ENCODE results near the gene POLQ.

Gene POLQ

GRCh38 chr3:121542924-121543323 lies 2.9 kb downstream of the POLQ start:
- no peak for TF ChIP-seq CTCF (IDR thresholded peaks at IDR 0.05; ENCODE audit: low read depth, low read length)
- no peak for DNase-seq (ENCODE audit: low read depth in 2 of 2)
- no peak overlapping the region for H3K4me3 ChIP-seq (replicated peaks in 1 of 2; ENCODE audit: low read depth in 2 of 2, low read length in 2 of 2)

DNA sequence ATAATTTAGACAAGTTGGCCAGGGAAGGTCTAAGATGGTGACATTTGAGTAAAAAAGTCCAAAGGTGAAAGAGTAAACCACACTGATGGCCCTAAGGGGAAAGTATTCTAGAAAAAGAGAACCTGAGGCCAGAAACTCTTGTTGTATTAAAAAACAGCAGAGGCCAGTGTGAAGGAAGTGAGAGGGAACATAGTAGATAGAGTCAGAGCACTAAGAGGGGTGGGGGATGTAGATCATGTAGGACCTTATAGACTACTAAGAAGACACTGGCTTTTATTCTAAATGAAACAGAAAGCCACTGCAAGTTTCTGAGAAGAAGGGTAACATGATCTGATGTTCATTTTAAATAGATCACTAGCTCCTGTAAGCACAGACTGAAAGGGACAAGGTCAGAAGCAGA lies 14.5 kb downstream of the POLQ start:
- no peak overlapping the region for H3K4me3 ChIP-seq (replicated peaks in 1 of 2; ENCODE audit: low read depth in 2 of 2, low read length in 2 of 2)
- DNase-seq (ENCODE audit: low read depth in 2 of 2) = no peak
- no peak for TF ChIP-seq CTCF (IDR thresholded peaks at IDR 0.05; ENCODE audit: low read depth, low read length)

- DNase-seq (ENCODE audit: low read depth in 2 of 2) = peak; percentile 37 to 57
- TF ChIP-seq CTCF (IDR thresholded peaks at IDR 0.05; ENCODE audit: low read depth, low read length) = peak; percentile 54
- no peak overlapping the region for H3K4me3 ChIP-seq (replicated peaks in 1 of 2; ENCODE audit: low read depth in 2 of 2, low read length in 2 of 2)
Observed at GRCh38 chr3:121529308-121529707, 16.5 kb downstream of the POLQ start.

GRCh38 chr3:121520510-121520909 lies 25.3 kb downstream of the POLQ start:
- TF ChIP-seq CTCF (IDR thresholded peaks at IDR 0.05; ENCODE audit: low read depth, low read length) = no peak
- DNase-seq (ENCODE audit: low read depth in 2 of 2) = no peak

DNA sequence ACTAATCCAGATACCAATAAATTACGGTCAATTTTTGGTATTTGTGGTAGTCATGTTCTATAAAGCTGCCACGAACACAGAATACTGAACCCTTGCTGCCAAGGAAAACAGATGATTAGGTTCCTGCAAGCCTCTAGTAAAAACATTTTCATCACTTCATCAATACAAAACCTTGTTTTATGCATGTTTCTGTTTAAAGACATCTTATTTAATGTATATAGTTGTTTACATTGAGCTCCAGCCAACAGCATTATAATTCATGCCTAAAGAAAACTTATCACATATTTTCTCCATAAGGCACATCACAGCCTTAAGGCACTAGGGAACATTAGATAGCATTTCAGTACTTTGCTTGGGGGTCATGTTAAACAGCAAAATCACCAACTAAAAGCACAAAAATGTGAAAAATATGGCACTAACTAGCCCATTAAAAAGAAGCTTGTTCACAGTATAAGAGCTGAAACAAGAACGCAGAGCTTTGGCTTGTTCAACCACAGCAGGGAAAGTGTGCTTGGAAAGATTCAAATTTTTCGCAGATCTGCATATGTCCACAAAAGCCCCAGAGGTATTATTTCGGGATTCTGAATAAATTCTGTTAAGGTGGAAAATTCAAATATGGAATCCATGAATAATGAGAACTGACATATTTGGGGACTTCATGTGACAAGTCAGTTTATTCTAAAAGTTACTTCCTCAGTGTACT lies 27.7 kb downstream of the POLQ start:
- DNase-seq (ENCODE audit: low read depth in 2 of 2) = peak in 1 of 2 donors; percentile 43
- no peak for TF ChIP-seq CTCF (IDR thresholded peaks at IDR 0.05; ENCODE audit: low read depth, low read length)

More at GRCh38 chr3:121520510-121520909, 25.3 kb downstream of the POLQ start:
- H3K4me3 ChIP-seq (replicated peaks in 1 of 2; ENCODE audit: low read depth in 2 of 2, low read length in 2 of 2) = no peak overlapping the region

GRCh38 chr3:121515862-121516261 lies 29.9 kb downstream of the POLQ start:
- no peak for DNase-seq (ENCODE audit: low read depth in 2 of 2)
- TF ChIP-seq CTCF (IDR thresholded peaks at IDR 0.05; ENCODE audit: low read depth, low read length) = no peak
- H3K4me3 ChIP-seq (replicated peaks in 1 of 2; ENCODE audit: low read depth in 2 of 2, low read length in 2 of 2) = no peak overlapping the region

More for the DNA sequence above, 27.7 kb downstream of the POLQ start:
- H3K4me3 ChIP-seq (replicated peaks in 1 of 2; ENCODE audit: low read depth in 2 of 2, low read length in 2 of 2) = no peak overlapping the region

DNA sequence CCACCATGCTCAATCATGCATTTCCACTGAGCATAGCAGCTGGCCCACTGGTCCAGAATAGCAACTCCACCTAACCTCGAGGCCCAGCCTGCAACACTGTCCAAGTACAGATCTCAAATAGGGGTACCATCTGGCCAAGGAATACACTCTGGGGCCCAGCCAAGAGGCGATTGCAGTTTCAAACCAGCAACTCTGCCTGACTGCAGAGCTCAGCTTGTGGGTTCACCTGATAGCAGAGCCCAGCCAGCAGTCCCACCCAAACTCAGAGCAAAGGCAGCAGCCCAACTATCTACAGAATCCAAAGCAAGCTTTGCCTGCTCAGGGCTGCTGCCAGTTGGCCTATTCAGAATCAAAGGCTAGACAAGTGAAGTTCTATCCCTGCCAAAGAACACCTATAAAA lies 30.5 kb downstream of the POLQ start:
- H3K4me3 ChIP-seq (replicated peaks in 1 of 2; ENCODE audit: low read depth in 2 of 2, low read length in 2 of 2) = no peak overlapping the region
- no peak for DNase-seq (ENCODE audit: low read depth in 2 of 2)
- no peak for TF ChIP-seq CTCF (IDR thresholded peaks at IDR 0.05; ENCODE audit: low read depth, low read length)
